Fibroblast of skin of back (primary cell): ENCODE data around the gene DCHS2.
A peak's percentile ranks its signal among the peaks of the same experiment; 100 is the strongest.

Experiments
- DNase-seq: peaks from one replicate; pipeline ENCODE4 v3.0.0-alpha.2; 2013

The DCHS2 gene

GRCh38 chr4:154489558-154490233, 1.9 kb downstream of the DCHS2 start:
- DNase-seq, result no peak

- DNase-seq, result no peak
Measured at GRCh38 chr4:154487145-154487544, 4.5 kb downstream of the DCHS2 start.

GRCh38 chr4:154485127-154485773, 6.3 kb downstream of the DCHS2 start:
- no peak for DNase-seq

- no peak for DNase-seq
Measured at GRCh38 chr4:154478547-154478946, 13.1 kb downstream of the DCHS2 start.

- no peak for DNase-seq
Measured at GRCh38 chr4:154478128-154478527, 13.5 kb downstream of the DCHS2 start.

- no peak for DNase-seq
Measured at GRCh38 chr4:154476232-154476631, 15.4 kb downstream of the DCHS2 start.

- DNase-seq, result no peak
Measured at GRCh38 chr4:154475820-154476219, 15.8 kb downstream of the DCHS2 start.

- no peak for DNase-seq
Measured at GRCh38 chr4:154473497-154473896, 18.1 kb downstream of the DCHS2 start.

GRCh38 chr4:154472858-154473257, 18.7 kb downstream of the DCHS2 start:
- DNase-seq, result no peak

- no peak for DNase-seq
Measured at GRCh38 chr4:154471526-154472331, 19.9 kb downstream of the DCHS2 start.

GRCh38 chr4:154471032-154471431, 20.6 kb downstream of the DCHS2 start:
- no peak for DNase-seq

GRCh38 chr4:154467886-154468285, 23.7 kb downstream of the DCHS2 start:
- DNase-seq, result peak; percentile 11

GRCh38 chr4:154466336-154466735, 25.3 kb downstream of the DCHS2 start:
- DNase-seq, result no peak

- DNase-seq, result no peak
Measured at GRCh38 chr4:154465085-154465484, 26.5 kb downstream of the DCHS2 start.

GRCh38 chr4:154464654-154465053, 26.9 kb downstream of the DCHS2 start:
- no peak for DNase-seq

GRCh38 chr4:154462081-154462810, 29.4 kb downstream of the DCHS2 start:
- no peak for DNase-seq

GRCh38 chr4:154457471-154457870, 34.1 kb downstream of the DCHS2 start:
- no peak for DNase-seq

- DNase-seq, result no peak
Measured at GRCh38 chr4:154456889-154457288, 34.7 kb downstream of the DCHS2 start.

GRCh38 chr4:154456240-154456639, 35.4 kb downstream of the DCHS2 start:
- no peak for DNase-seq

- no peak for DNase-seq
Measured at GRCh38 chr4:154455111-154455510, 36.5 kb downstream of the DCHS2 start.

- no peak for DNase-seq
Measured at GRCh38 chr4:154454710-154455109, 36.9 kb downstream of the DCHS2 start.

GRCh38 chr4:154452798-154453346, 38.7 kb downstream of the DCHS2 start:
- DNase-seq, result no peak

GRCh38 chr4:154450966-154451365, 40.6 kb downstream of the DCHS2 start:
- DNase-seq, result no peak
